Endothelial cell of umbilical vein (primary cell): Measurements from ENCODE around the gene ADD1. TPM values are rescaled to one million over a fixed set of nuclear protein-coding genes. Genes with fewer than 3 reads are reported as not detected.

Experiments
- BruUV-seq: library from RNA; stranded (reverse); fragments of 400-500 nt; replicated peaks from 2 replicates; lab custom pipeline; 2021; lab: Mats Ljungman, UMichigan
- CTCF ChIA-PET: fragments of 300-600, 350-600 bp; sonication (Branson Sonifier 250); formaldehyde crosslinking; loops from one replicate; lab custom pipeline; 2021; ENCODE audit warnings: antibody characterized with exemption, inconsistent platforms; lab: Charles Lee
- POLR2A ChIA-PET: fragments of 300-600, 350-600 bp; sonication (Branson Sonifier 250); formaldehyde crosslinking; loops from one replicate; lab custom pipeline; 2021; ENCODE audit warnings: antibody characterized with exemption, inconsistent platforms; lab: Charles Lee
- DNase-seq: peaks from one replicate; pipeline ENCODE4 v3.0.0-alpha.2; 2011; ENCODE audit warnings: low read depth, low spot score
- FAIRE-seq: peaks from 2 replicates; lab custom pipeline; 2011; peaks lifted over from hg19 to GRCh38; lab: Jason Lieb, UNC
- H2AFZ ChIP-seq: 2 replicates; pipeline ENCODE4 v1.6.0; 2012; ENCODE audit warnings: low read depth, low read length, control low read depth, inconsistent platforms
- H3K27ac ChIP-seq: 2 replicates; pipeline ENCODE4 v1.5.1; 2011; ENCODE audit warnings: low read depth, mild to moderate bottlenecking, control low read depth, low read length, moderate library complexity; ENCODE audit not compliant: insufficient read depth
- H3K27me3 ChIP-seq, 2 experiments: 2 replicates each; pipeline versions ENCODE4 v1.6.0 to v1.6.1; 2011; ENCODE audit warnings: low read length in 2 of 2, mixed read lengths in 1 of 2; ENCODE audit not compliant: control insufficient read depth in 2 of 2, insufficient read depth in 2 of 2
- H3K36me3 ChIP-seq, 2 experiments: 2 replicates in 1 of 2; 3 replicates in 1 of 2; pipeline ENCODE4 v1.5.1; 2011; ENCODE audit warnings: low read length in 2 of 2, mild to moderate bottlenecking in 1 of 2, moderate library complexity in 1 of 2; ENCODE audit not compliant: control insufficient read depth in 2 of 2, insufficient read depth in 2 of 2; ENCODE audit errors: extremely low read depth in 1 of 2
- H3K4me1 ChIP-seq: 3 replicates; pipeline ENCODE4 v1.5.1; 2011; ENCODE audit warnings: mild to moderate bottlenecking, low read length; ENCODE audit not compliant: control insufficient read depth, insufficient read depth; ENCODE audit errors: extremely low read depth
- H3K4me2 ChIP-seq: 2 replicates; pipeline ENCODE4 v1.6.1; 2011; ENCODE audit warnings: low read length, control low read depth, mixed read lengths; ENCODE audit not compliant: insufficient read depth
- H3K4me3 ChIP-seq, 3 experiments: fragments of 200-600 bp in 1 of 3; sonication (generic), shearing (Covaris generic) in 1 of 3; replicated peaks in 1 of 3; 2 replicates each; pipeline ENCODE4 v1.5.1; 2011 to 2016; ENCODE audit warnings: control low read depth in 3 of 3, low read length in 3 of 3, mild to moderate bottlenecking in 2 of 3, inconsistent platforms in 1 of 3, low read depth in 1 of 3, moderate library complexity in 1 of 3; ENCODE audit not compliant: insufficient read depth in 1 of 3
- H3K79me2 ChIP-seq: 2 replicates; pipeline ENCODE4 v1.6.0; 2012; ENCODE audit warnings: low read length, inconsistent platforms; ENCODE audit not compliant: control insufficient read depth, insufficient read depth
- H3K9ac ChIP-seq: replicated peaks from 2 replicates; pipeline ENCODE3; 2011; ENCODE audit warnings: low read length, control low read depth; ENCODE audit not compliant: insufficient read depth; ENCODE audit errors: extremely low read depth
- H3K9me1 ChIP-seq: replicated peaks from 3 replicates; pipeline ENCODE4 v1.6.0; 2011; ENCODE audit warnings: mild to moderate bottlenecking, low read length; ENCODE audit not compliant: control insufficient read depth, insufficient read depth; ENCODE audit errors: extremely low read depth
- H3K9me3 ChIP-seq: replicated peaks from 2 replicates; pipeline ENCODE4 v1.5.1; 2012; ENCODE audit warnings: low read length, inconsistent platforms; ENCODE audit not compliant: control insufficient read depth, insufficient read depth
- H4K20me1 ChIP-seq: replicated peaks from 2 replicates; pipeline ENCODE3; 2011; ENCODE audit warnings: mild to moderate bottlenecking, low read length; ENCODE audit not compliant: control insufficient read depth, insufficient read depth; ENCODE audit errors: extremely low read depth
- EZH2 ChIP-seq: IDR thresholded peaks from 2 replicates; pipeline ENCODE4 v1.6.1; 2012; ENCODE audit warnings: borderline replicate concordance, low read depth, mild to moderate bottlenecking, moderate library complexity, low read length, inconsistent platforms; ENCODE audit not compliant: severe bottlenecking
- FOS ChIP-seq: IDR thresholded peaks from 2 replicates; pipeline ENCODE4 v1.6.1; 2011; ENCODE audit warnings: mild to moderate bottlenecking, low read length, moderate library complexity, borderline replicate concordance; ENCODE audit not compliant: insufficient read depth
- GATA2 ChIP-seq: IDR thresholded peaks from 2 replicates; pipeline ENCODE4 v1.7.0; 2011; ENCODE audit warnings: low read depth, mild to moderate bottlenecking, moderate library complexity, mixed read lengths, low read length; ENCODE audit not compliant: insufficient read length, insufficient read depth
- JUN ChIP-seq: IDR thresholded peaks from 2 replicates; pipeline ENCODE4 v1.6.1; 2011; ENCODE audit warnings: borderline replicate concordance, low read depth; ENCODE audit not compliant: insufficient read length, insufficient read depth
- MYC ChIP-seq: IDR thresholded peaks from one replicate; pipeline ENCODE4 v1.6.1; 2011; ENCODE audit warnings: mild to moderate bottlenecking, low read depth, low read length
- POLR2A ChIP-seq: IDR thresholded peaks from 2 replicates; pipeline ENCODE4 v1.6.1; 2012; ENCODE audit warnings: low read depth, mild to moderate bottlenecking, control low read depth, low read length
- POLR2AphosphoS5 ChIP-seq: IDR thresholded peaks from 2 replicates; pipeline ENCODE4 v1.6.1; 2012; ENCODE audit warnings: low read depth, mild to moderate bottlenecking, control low read depth, low read length, moderate library complexity; ENCODE audit not compliant: insufficient read depth
- dilution Hi-C: fragments of 300-500 bp; cut with MboI; formaldehyde crosslinking; loops from one replicate; pipeline ENCODE4 v1.15.0; 2019; ENCODE audit warnings: low sequenced_read_pairs; ENCODE audit not compliant: extremely low pct_ligation_motif_present
- intact Hi-C: fragments of 100-400 bp; cut with micrococcal nuclease; formaldehyde crosslinking; loops from one replicate; pipeline ENCODE4 v1.10.0; 2022
- polyA plus RNA-seq, 4 experiments: library from polyadenylated mRNA; depleted of rRNA in 3 of 4; stranded (reverse) in 3 of 4; unstranded in 1 of 4; fragments of >200 nt; gene quantifications; 2 replicates each; pipeline versions ENCODE4 v1.2.1 to v1.2.3, GENCODE V29; 2011 to 2012; ENCODE audit warnings: missing spikeins in 1 of 4
- total RNA-seq: library from RNA; stranded (reverse); gene quantifications from 2 replicates; pipeline ENCODE4 v1.2.3, GENCODE V29; 2021
- TF ChIP-seq, protein P1 (sequence below): IDR thresholded peaks from 2 replicates; pipeline ENCODE4 v1.6.1; 2011; ENCODE audit not compliant: insufficient read depth, insufficient read length
- TF ChIP-seq, protein P2 (sequence below), 2 donors: IDR thresholded peaks; 1 replicate in 1 of 2; 2 replicates in 1 of 2; pipeline ENCODE4 v1.5.1; 2011; ENCODE audit warnings: low read length in 2 of 2, mild to moderate bottlenecking in 2 of 2, moderate library complexity in 2 of 2, control low read depth in 1 of 2, inconsistent platforms in 1 of 2, low read depth in 1 of 2; ENCODE audit not compliant: insufficient read depth in 1 of 2; ENCODE audit errors: extremely low read depth in 1 of 2

The ADD1 gene
- total and polyA plus RNA-seq, 2 donors (not counting 3 experiments of a cell fraction or from before 2014, with no cell fraction given): 219 to 305 TPM

DNA sequence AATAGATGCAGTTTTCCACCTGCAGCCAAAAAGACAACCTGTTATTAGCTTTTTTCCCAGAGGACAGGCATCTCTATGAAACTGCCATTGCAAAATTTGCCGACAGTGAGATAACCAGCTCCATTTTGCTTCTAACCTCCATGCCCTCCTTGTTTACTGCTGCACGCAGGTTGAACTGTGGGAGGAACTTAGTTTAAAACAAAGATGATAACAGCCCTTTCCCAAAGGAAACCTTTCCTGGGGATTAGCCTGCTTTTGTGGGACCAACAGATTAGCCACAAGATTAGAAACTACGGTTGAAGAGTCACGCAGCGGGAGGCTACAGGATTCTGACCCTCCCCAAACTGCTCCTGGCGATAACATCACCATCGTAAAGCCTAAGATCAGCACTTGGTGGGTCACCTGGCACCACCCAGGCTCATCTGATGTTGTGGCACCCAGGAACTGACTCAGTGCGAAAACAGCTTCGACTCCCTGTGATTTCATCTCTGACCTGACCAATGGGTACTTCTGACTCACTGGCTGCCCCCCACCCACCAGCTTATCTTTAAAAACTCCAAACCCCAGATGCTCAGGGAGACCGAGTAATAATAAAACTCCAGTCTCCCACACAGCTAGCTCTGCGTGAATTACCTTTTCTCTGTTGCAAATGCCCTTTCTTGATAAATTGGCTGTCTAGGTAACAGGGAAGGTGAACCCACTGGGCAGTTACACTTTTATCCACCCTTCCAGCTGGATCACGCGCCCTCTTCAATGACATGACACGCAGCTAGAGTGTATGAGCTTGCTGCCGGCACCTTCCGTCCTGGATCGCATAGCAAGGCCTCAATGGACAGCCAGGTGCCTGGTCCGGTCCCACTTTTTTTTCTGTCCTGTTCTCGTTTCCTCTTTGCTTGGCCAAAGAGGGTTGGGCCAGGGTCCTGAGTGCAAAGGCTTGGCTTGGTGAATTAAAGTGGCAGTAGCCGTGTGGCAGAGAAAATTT, 92.4 kb downstream of the ADD1 start:
- CTCF ChIA-PET: interaction anchor here (1.0 to 1.6 kb wide), 5 partner anchors 9 to 172 kb away, joined by 3 to 6 read pairs (median 4); no protein-coding TSS in a partner anchor
- no peaks in the 10 kb centered on the region for H4K20me1 ChIP-seq
- intact Hi-C loops: loop anchor here (2.0 kb wide), 1 partner anchor 179 kb away; the partner anchor contains the start of gene TNIP2

More for the DNA sequence above, 92.4 kb downstream of the ADD1 start:
- no peaks in the 10 kb centered on the region for H3K9me3 ChIP-seq
- peaks cover 28% of the 10 kb centered on the region for H3K4me1 ChIP-seq
- BruUV-seq: no TSS peak
- dilution Hi-C loops: no loop called here
- H3K4me3 ChIP-seq: peak overlapping the region in 2 of 3 experiments; percentile 65 to 69
- POLR2A ChIA-PET: no interaction called here
- peaks cover 6 to 34% of the 10 kb centered on the region in 2 experiments for H3K36me3 ChIP-seq
- no peak overlapping the region for H2AFZ ChIP-seq
- peaks cover 18% of the 10 kb centered on the region for H3K79me2 ChIP-seq
- DNase-seq: no peak
- H3K9me1 ChIP-seq: no peaks in the 10 kb centered on the region
- no peaks in the 10 kb centered on the region for H3K27me3 ChIP-seq
- peak overlapping the region; percentile 70 for H3K4me2 ChIP-seq
- H3K9ac ChIP-seq: no peak overlapping the region
- FAIRE-seq: peak; percentile 63
- peak; percentile 28 for TF ChIP-seq POLR2AphosphoS5
- TF ChIP-seq POLR2A: peak; percentile 37
- TF ChIP-seq, protein P1, sequence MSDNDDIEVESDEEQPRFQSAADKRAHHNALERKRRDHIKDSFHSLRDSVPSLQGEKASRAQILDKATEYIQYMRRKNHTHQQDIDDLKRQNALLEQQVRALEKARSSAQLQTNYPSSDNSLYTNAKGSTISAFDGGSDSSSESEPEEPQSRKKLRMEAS: no peak
- no peak for TF ChIP-seq MYC
- TF ChIP-seq FOS: no peak
- peak; percentile 13 for TF ChIP-seq GATA2
- no peak for TF ChIP-seq EZH2
- TF ChIP-seq, protein P2, sequence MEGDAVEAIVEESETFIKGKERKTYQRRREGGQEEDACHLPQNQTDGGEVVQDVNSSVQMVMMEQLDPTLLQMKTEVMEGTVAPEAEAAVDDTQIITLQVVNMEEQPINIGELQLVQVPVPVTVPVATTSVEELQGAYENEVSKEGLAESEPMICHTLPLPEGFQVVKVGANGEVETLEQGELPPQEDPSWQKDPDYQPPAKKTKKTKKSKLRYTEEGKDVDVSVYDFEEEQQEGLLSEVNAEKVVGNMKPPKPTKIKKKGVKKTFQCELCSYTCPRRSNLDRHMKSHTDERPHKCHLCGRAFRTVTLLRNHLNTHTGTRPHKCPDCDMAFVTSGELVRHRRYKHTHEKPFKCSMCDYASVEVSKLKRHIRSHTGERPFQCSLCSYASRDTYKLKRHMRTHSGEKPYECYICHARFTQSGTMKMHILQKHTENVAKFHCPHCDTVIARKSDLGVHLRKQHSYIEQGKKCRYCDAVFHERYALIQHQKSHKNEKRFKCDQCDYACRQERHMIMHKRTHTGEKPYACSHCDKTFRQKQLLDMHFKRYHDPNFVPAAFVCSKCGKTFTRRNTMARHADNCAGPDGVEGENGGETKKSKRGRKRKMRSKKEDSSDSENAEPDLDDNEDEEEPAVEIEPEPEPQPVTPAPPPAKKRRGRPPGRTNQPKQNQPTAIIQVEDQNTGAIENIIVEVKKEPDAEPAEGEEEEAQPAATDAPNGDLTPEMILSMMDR (IDR thresholded peaks at IDR 0.05; ENCODE audit: extremely low read depth in 1 of 2, insufficient read depth in 1 of 2, low read depth in 1 of 2, low read length in 2 of 2): no peak
- TF ChIP-seq JUN: no peak
- no peak overlapping the region for H3K27ac ChIP-seq
